ENCODE measurements around the gene METTL16. TPM values are rescaled to one million over a fixed set of nuclear protein-coding genes. Genes with fewer than 3 reads are reported as not detected.

The METTL16 gene
- total RNA-seq, 4 donors from 2014 or later, result 16.1 to 141 (median 19.8) TPM

DNA sequence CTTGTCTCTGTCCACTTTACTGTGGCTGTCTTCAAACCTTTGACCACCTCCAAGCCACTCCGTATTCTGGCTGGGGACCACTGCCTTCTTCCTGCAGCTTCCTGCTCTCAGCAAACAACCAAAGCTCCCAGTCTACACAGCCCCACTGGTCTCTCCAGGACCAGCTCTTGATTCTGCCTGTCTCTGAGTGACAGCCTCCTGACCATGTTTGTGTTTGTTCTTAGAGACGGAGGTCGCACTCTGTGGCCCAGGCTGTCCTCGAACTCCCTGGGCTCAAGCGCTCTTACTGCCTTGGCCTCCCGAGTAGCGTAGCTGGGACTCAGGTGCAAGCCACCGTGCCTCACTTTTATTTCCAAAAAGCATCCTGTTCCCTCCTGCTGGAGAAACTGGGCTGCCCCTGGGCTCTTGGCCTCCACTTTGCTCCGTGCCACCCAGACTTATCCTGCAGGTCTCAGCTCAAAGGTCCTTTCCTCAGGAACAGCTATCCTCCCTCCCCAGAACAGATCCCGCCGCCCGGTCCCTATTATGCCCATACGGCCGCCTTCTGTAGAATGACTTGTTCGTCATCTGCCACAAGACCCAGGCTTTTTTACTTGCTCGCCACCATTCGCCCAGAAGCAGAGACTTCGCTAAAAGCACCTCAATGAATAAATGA lies 120.0 kb downstream of the METTL16 start:
- TF ChIP-seq EP300 (IDR thresholded peaks at IDR 0.05; ENCODE audit: low read depth) (no peak), POLR2AphosphoS5 (IDR thresholded peaks at IDR 0.05) (no peak), POLR2A (IDR thresholded peaks at IDR 0.05) (no peak)
- TF ChIP-seq, protein P1, sequence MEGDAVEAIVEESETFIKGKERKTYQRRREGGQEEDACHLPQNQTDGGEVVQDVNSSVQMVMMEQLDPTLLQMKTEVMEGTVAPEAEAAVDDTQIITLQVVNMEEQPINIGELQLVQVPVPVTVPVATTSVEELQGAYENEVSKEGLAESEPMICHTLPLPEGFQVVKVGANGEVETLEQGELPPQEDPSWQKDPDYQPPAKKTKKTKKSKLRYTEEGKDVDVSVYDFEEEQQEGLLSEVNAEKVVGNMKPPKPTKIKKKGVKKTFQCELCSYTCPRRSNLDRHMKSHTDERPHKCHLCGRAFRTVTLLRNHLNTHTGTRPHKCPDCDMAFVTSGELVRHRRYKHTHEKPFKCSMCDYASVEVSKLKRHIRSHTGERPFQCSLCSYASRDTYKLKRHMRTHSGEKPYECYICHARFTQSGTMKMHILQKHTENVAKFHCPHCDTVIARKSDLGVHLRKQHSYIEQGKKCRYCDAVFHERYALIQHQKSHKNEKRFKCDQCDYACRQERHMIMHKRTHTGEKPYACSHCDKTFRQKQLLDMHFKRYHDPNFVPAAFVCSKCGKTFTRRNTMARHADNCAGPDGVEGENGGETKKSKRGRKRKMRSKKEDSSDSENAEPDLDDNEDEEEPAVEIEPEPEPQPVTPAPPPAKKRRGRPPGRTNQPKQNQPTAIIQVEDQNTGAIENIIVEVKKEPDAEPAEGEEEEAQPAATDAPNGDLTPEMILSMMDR (IDR thresholded peaks at IDR 0.05), result no peak
- Histone ChIP-seq H3K4me3 (peak overlapping the region in 3 of 4 donors; percentile 74 to 86 (median 77)), H3K36me3 (no peaks in the 10 kb centered on the region), H3K4me1 (peaks cover 45 to 54% (median 49%) of the 10 kb centered on the region in 4 donors), H3K27ac (peak overlapping the region; percentile 98 to 100 (median 100)), H3K27me3 (no peaks in the 10 kb centered on the region), H3K9me3 (no peaks in the 10 kb centered on the region)
- in situ Hi-C loops (cut with MboI; ENCODE audit: low pct_ligation_motif_present in 1 of 4, low pct_unique_long_range_greater_than_20kb in 1 of 4, low sequenced_read_pairs in 3 of 4), result no loop called here
- intact Hi-C loops (cut with DNase I; ENCODE audit: low total_unique reads), result no loop called here
- no peak for DNase-seq
- 48 to 74% methylated on average over 8 to 18 of the region's 18 CpGs for WGBS, 2 donors (ENCODE audit: low coverage in 1 of 2)

DNA sequence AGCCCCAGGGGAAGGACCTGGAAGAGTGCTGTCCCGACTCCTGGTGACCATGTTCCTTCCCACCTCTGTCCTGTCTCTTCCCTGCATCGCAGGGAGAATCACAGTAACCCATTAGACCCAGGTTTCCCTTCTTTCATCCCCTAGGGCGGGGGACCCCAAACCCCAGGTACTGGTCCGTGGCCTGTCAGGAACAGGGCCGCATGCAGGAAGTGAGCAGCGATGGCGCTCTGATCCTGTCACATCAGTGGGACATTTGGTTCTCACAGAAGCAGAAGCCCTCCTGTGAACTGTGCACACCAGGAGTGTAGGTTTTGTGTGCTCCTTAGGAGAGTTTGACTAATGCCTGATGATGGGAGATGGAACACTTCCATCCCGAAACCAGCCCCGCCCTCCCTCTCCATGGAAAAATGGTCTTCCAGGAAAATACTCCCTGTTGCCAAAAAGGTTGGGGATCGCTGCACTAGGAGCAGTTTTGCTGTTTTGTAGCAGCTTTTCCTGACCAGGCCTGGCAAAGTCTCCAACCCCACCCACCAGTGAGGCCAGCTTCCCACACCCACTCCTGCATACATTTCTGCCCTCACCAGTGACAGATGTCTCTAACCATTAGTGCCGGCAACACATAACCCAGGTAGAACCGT lies 121.4 kb downstream of the METTL16 start:
- H3K27ac ChIP-seq, result peak overlapping the region; percentile 98 to 100 (median 100)
- H3K9me3 ChIP-seq, result no peaks in the 10 kb centered on the region
- in situ Hi-C loops (cut with MboI; ENCODE audit: low pct_ligation_motif_present in 1 of 4, low pct_unique_long_range_greater_than_20kb in 1 of 4, low sequenced_read_pairs in 3 of 4), result no loop called here
- 79% methylated on average over 12 of the region's 12 CpGs; no CpG with 5 or more reads in 1 of the 2 donors for WGBS, 2 donors (ENCODE audit: low coverage in 1 of 2)
- H3K4me3 ChIP-seq, result no peak overlapping the region
- peaks cover 31 to 46% (median 37%) of the 10 kb centered on the region in 4 donors for H3K4me1 ChIP-seq
- no peaks in the 10 kb centered on the region for H3K27me3 ChIP-seq
- intact Hi-C loops (cut with DNase I; ENCODE audit: low total_unique reads), result no loop called here
- DNase-seq, result no peak
- no peaks in the 10 kb centered on the region for H3K36me3 ChIP-seq
- no peak for TF ChIP-seq EP300 (IDR thresholded peaks at IDR 0.05; ENCODE audit: low read depth)
- TF ChIP-seq POLR2AphosphoS5 (IDR thresholded peaks at IDR 0.05), result no peak
- TF ChIP-seq, protein P1 (IDR thresholded peaks at IDR 0.05), result no peak

DNA sequence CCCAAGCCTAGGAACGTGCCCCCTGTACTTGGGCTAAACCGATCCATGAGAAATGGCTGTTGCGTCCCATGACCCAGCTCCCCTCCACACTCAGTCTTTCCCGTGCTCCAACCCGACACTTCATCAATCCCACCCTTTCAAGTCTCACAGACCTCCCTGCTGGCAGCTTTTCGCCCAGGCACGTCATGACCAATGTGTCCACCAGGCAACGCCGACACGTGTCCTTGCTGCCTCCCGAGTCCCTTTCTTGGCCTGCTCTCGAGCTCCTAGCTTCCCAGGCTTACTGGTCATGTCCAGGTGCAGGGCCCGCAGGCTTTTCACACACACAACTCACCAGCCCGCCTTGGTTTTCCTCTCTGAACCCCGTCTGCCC lies 123.0 kb downstream of the METTL16 start:
- H3K36me3 ChIP-seq, result no peaks in the 10 kb centered on the region

More for the DNA sequence above, 123.0 kb downstream of the METTL16 start:
- Histone ChIP-seq H3K4me1 (peaks cover 19 to 31% (median 22%) of the 10 kb centered on the region in 4 donors), H3K4me3 (no peak overlapping the region), H3K9me3 (no peaks in the 10 kb centered on the region), H3K27me3 (no peaks in the 10 kb centered on the region), H3K27ac (peak overlapping the region in 1 of 4 donors; percentile 18)
- TF ChIP-seq POLR2AphosphoS5 (IDR thresholded peaks at IDR 0.05), result no peak
- TF ChIP-seq, protein P1 (IDR thresholded peaks at IDR 0.05), result no peak
- TF ChIP-seq POLR2A (IDR thresholded peaks at IDR 0.05), result no peak
- no peak for TF ChIP-seq EP300 (IDR thresholded peaks at IDR 0.05; ENCODE audit: low read depth)
- intact Hi-C loops (cut with DNase I; ENCODE audit: low total_unique reads) (no loop called here), in situ Hi-C loops (cut with MboI; ENCODE audit: low pct_ligation_motif_present in 1 of 4, low pct_unique_long_range_greater_than_20kb in 1 of 4, low sequenced_read_pairs in 3 of 4) (no loop called here)
- DNase-seq, result no peak
- 94 to 95% methylated on average over 10 to 15 of the region's 15 CpGs for WGBS, 2 donors (ENCODE audit: low coverage in 1 of 2)
